Smooth muscle cell (in vitro differentiated cells): Measurements from ENCODE around the gene APBA2. TPM values are rescaled to one million over a fixed set of nuclear protein-coding genes. Genes with fewer than 3 reads are reported as not detected.

ENCODE experiments used
- DNase-seq: peaks from one replicate; lab custom pipeline; 2025; ENCODE audit not compliant: unreplicated experiment; lab: John Stamatoyannopoulos, UW
- H2AFZ ChIP-seq: fragments of 200-600 bp; sonication (generic); 2 replicates; pipeline ENCODE4 v1.6.0; 2016; ENCODE audit warnings: antibody characterized with exemption, low read depth, mild to moderate bottlenecking
- H3F3A ChIP-seq: fragments of 200-600 bp; sonication (generic); 2 replicates; pipeline ENCODE4 v1.6.0; 2017; ENCODE audit warnings: antibody characterized with exemption, low read depth
- H3K27ac ChIP-seq: fragments of 200-600 bp; sonication (generic); 2 replicates; pipeline ENCODE4 v1.5.1; 2016; ENCODE audit warnings: low read depth, mild to moderate bottlenecking
- H3K27me3 ChIP-seq: fragments of 200-600 bp; sonication (generic); 2 replicates; pipeline ENCODE4 v1.6.1; 2016; ENCODE audit warnings: low read depth, mild to moderate bottlenecking
- H3K36me3 ChIP-seq: fragments of 200-600 bp; sonication (generic); 2 replicates; pipeline ENCODE4 v1.5.1; 2016; ENCODE audit warnings: low read depth
- H3K4me1 ChIP-seq: fragments of 200-600 bp; sonication (generic); 2 replicates; pipeline ENCODE4 v1.5.1; 2016; ENCODE audit warnings: low read depth
- H3K4me2 ChIP-seq: fragments of 200-600 bp; sonication (generic); 2 replicates; pipeline ENCODE4 v1.6.0; 2016; ENCODE audit warnings: mild to moderate bottlenecking
- H3K4me3 ChIP-seq: fragments of 200-600 bp; sonication (generic); 2 replicates; pipeline ENCODE4 v1.5.1; 2016; ENCODE audit warnings: mild to moderate bottlenecking
- H3K79me2 ChIP-seq: fragments of 200-600 bp; sonication (generic); 2 replicates; pipeline ENCODE4 v1.6.0; 2016; ENCODE audit warnings: low read depth, mild to moderate bottlenecking
- H3K9ac ChIP-seq: fragments of 200-600 bp; sonication (generic); 2 replicates; pipeline ENCODE4 v1.6.0; 2016; ENCODE audit warnings: low read depth
- H3K9me3 ChIP-seq: fragments of 200-600 bp; sonication (generic); replicated peaks from 2 replicates; pipeline ENCODE4 v1.5.1; 2016; ENCODE audit warnings: low read depth
- H4K20me1 ChIP-seq: fragments of 200-600 bp; sonication (generic); 2 replicates; pipeline ENCODE4 v1.6.0; 2016; ENCODE audit warnings: low read depth
- CTCF ChIP-seq: fragments of 200-600 bp; sonication (generic); IDR thresholded peaks from 2 replicates; pipeline ENCODE4 v1.5.1; 2017; ENCODE audit warnings: borderline replicate concordance, mild to moderate bottlenecking, antibody characterized with exemption; ENCODE audit not compliant: insufficient read depth, poor library complexity, severe bottlenecking
- WGBS: methylation state at CpG from one replicate; pipeline ENCODE4 v1.1.7; 2016; ENCODE audit warnings: low lambda C conversion rate; 5-methylcytosine and 5-hydroxymethylcytosine counted together
- polyA plus RNA-seq: library from polyadenylated mRNA; unstranded; fragments of >200 nt; fragmentation: Nextera tagmentation; extraction: Ambion mirVana; gene quantifications from 2 replicates; pipeline ENCODE4 v1.2.1, GENCODE V29; 2016
- total RNA-seq: library from RNA; depleted of rRNA; stranded (reverse); fragments of >200 nt; gene quantifications from 2 replicates; pipeline ENCODE4 v1.2.3, GENCODE V29; 2014

Gene APBA2
- total and polyA plus RNA-seq, 2 experiments from 2014 or later, result 10.2 to 14.9 TPM

GRCh38 chr15:29105151-29105854 lies 219.5 kb downstream of the APBA2 start:
- Histone ChIP-seq H3K79me2 (no peaks in the 10 kb centered on the region), H3K9me3 (no peaks in the 10 kb centered on the region), H3K4me1 (peaks cover 8% of the 10 kb centered on the region), H3K27me3 (no peaks in the 10 kb centered on the region), H3K36me3 (no peaks in the 10 kb centered on the region), H3F3A (no peaks in the 10 kb centered on the region), H3K27ac (no peak overlapping the region), H3K4me2 (no peak overlapping the region), H4K20me1 (no peaks in the 10 kb centered on the region), H2AFZ (no peak overlapping the region), H3K4me3 (no peak overlapping the region), H3K9ac (no peak overlapping the region)
- no peak for DNase-seq
- no peak for TF ChIP-seq CTCF
- 83% methylated on average over 22 of the region's 22 CpGs for WGBS

GRCh38 chr15:29106116-29106515 lies 220.3 kb downstream of the APBA2 start:
- DNase-seq, result no peak
- no peaks in the 10 kb centered on the region for H3K79me2 ChIP-seq
- H2AFZ ChIP-seq, result no peak overlapping the region
- 95% methylated on average over 4 of the region's 4 CpGs for WGBS
- no peaks in the 10 kb centered on the region for H3K36me3 ChIP-seq
- TF ChIP-seq CTCF, result no peak
- H3K4me3 ChIP-seq, result no peak overlapping the region
- no peaks in the 10 kb centered on the region for H4K20me1 ChIP-seq
- H3K27ac ChIP-seq, result no peak overlapping the region
- no peak overlapping the region for H3K4me2 ChIP-seq
- H3K27me3 ChIP-seq, result no peaks in the 10 kb centered on the region
- peaks cover 8% of the 10 kb centered on the region for H3K4me1 ChIP-seq
- H3K9ac ChIP-seq, result no peak overlapping the region
- no peaks in the 10 kb centered on the region for H3F3A ChIP-seq
- H3K9me3 ChIP-seq, result no peaks in the 10 kb centered on the region

GRCh38 chr15:29106551-29107290 lies 220.9 kb downstream of the APBA2 start:
- no peaks in the 10 kb centered on the region for H3K9me3 ChIP-seq
- DNase-seq, result no peak
- H3K4me1 ChIP-seq, result peaks cover 8% of the 10 kb centered on the region
- H3K36me3 ChIP-seq, result no peaks in the 10 kb centered on the region
- H3K4me2 ChIP-seq, result no peak overlapping the region
- no peak for TF ChIP-seq CTCF
- no peaks in the 10 kb centered on the region for H4K20me1 ChIP-seq
- no peaks in the 10 kb centered on the region for H3K27me3 ChIP-seq
- no peak overlapping the region for H3K27ac ChIP-seq
- no peak overlapping the region for H2AFZ ChIP-seq
- no peaks in the 10 kb centered on the region for H3F3A ChIP-seq
- 97% methylated on average over 21 of the region's 21 CpGs for WGBS
- no peaks in the 10 kb centered on the region for H3K79me2 ChIP-seq
- no peak overlapping the region for H3K9ac ChIP-seq
- no peak overlapping the region for H3K4me3 ChIP-seq
